ENCODE measurements around the gene EYS.

GRCh38 chr6:65071480-65071879 lies 635.5 kb downstream of the EYS start:
- no peak for TF ChIP-seq MXI1 (IDR thresholded peaks at IDR 0.05; ENCODE audit: low read depth, low read length)
- no peak for TF ChIP-seq GABPA (IDR thresholded peaks at IDR 0.05; ENCODE audit: low read depth)
- TF ChIP-seq RFX5 (IDR thresholded peaks at IDR 0.05; ENCODE audit: low read length): no peak
- TF ChIP-seq JUND (IDR thresholded peaks at IDR 0.05): no peak
- TF ChIP-seq, protein P1, sequence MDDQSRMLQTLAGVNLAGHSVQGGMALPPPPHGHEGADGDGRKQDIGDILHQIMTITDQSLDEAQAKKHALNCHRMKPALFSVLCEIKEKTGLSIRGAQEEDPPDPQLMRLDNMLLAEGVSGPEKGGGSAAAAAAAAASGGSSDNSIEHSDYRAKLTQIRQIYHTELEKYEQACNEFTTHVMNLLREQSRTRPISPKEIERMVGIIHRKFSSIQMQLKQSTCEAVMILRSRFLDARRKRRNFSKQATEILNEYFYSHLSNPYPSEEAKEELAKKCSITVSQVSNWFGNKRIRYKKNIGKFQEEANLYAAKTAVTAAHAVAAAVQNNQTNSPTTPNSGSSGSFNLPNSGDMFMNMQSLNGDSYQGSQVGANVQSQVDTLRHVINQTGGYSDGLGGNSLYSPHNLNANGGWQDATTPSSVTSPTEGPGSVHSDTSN (IDR thresholded peaks at IDR 0.05): no peak
- TF ChIP-seq, protein P2, sequence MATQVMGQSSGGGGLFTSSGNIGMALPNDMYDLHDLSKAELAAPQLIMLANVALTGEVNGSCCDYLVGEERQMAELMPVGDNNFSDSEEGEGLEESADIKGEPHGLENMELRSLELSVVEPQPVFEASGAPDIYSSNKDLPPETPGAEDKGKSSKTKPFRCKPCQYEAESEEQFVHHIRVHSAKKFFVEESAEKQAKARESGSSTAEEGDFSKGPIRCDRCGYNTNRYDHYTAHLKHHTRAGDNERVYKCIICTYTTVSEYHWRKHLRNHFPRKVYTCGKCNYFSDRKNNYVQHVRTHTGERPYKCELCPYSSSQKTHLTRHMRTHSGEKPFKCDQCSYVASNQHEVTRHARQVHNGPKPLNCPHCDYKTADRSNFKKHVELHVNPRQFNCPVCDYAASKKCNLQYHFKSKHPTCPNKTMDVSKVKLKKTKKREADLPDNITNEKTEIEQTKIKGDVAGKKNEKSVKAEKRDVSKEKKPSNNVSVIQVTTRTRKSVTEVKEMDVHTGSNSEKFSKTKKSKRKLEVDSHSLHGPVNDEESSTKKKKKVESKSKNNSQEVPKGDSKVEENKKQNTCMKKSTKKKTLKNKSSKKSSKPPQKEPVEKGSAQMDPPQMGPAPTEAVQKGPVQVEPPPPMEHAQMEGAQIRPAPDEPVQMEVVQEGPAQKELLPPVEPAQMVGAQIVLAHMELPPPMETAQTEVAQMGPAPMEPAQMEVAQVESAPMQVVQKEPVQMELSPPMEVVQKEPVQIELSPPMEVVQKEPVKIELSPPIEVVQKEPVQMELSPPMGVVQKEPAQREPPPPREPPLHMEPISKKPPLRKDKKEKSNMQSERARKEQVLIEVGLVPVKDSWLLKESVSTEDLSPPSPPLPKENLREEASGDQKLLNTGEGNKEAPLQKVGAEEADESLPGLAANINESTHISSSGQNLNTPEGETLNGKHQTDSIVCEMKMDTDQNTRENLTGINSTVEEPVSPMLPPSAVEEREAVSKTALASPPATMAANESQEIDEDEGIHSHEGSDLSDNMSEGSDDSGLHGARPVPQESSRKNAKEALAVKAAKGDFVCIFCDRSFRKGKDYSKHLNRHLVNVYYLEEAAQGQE (IDR thresholded peaks at IDR 0.05; ENCODE audit: low read depth, low read length): no peak

Data from SK-N-SH (cell line).